ENCODE data around the gene DYNC2H1. TPM values are rescaled to one million over a fixed set of nuclear protein-coding genes. Genes with fewer than 3 reads are reported as not detected.

DYNC2H1 gene
- total RNA-seq, 1 donor from 2014 or later, result 7.9 TPM

- no peak for ATAC-seq
Observed at GRCh38 chr11:103476874-103477273, 367.6 kb downstream of the DYNC2H1 start.

GRCh38 chr11:103480421-103480820 is 371.2 kb downstream of the DYNC2H1 start:
- ATAC-seq, result no peak

GRCh38 chr11:103483996-103484395 is 374.8 kb downstream of the DYNC2H1 start:
- no peak for ATAC-seq

GRCh38 chr11:103484545-103484944 is 375.3 kb downstream of the DYNC2H1 start:
- no peak for ATAC-seq

- ATAC-seq, result no peak
Observed at GRCh38 chr11:103486604-103487003, 377.4 kb downstream of the DYNC2H1 start.

- ATAC-seq, result no peak
Observed at GRCh38 chr11:103487113-103487512, 377.9 kb downstream of the DYNC2H1 start.

- no peak for ATAC-seq
Observed at GRCh38 chr11:103488031-103488461, 378.8 kb downstream of the DYNC2H1 start.

- no peak for ATAC-seq
Observed at GRCh38 chr11:103488579-103488978, 379.4 kb downstream of the DYNC2H1 start.

- ATAC-seq, result peak; percentile 37
Observed at GRCh38 chr11:103491777-103492176, 382.6 kb downstream of the DYNC2H1 start.

- no peak for ATAC-seq
Observed at GRCh38 chr11:103494491-103494890, 385.3 kb downstream of the DYNC2H1 start.

- ATAC-seq, result no peak
Observed at GRCh38 chr11:103497268-103497667, 388.0 kb downstream of the DYNC2H1 start.

- peak; percentile 57 for ATAC-seq
Observed at GRCh38 chr11:103499710-103500340, 390.6 kb downstream of the DYNC2H1 start.

GRCh38 chr11:103515283-103515682 is 406.1 kb downstream of the DYNC2H1 start:
- no peak for ATAC-seq

- no peak for ATAC-seq
Observed at GRCh38 chr11:103520792-103521191, 411.6 kb downstream of the DYNC2H1 start.

GRCh38 chr11:103525069-103525468 is 415.8 kb downstream of the DYNC2H1 start:
- ATAC-seq, result no peak

- peak; percentile 41 for ATAC-seq
Observed at GRCh38 chr11:103528046-103528445, 418.8 kb downstream of the DYNC2H1 start.

GRCh38 chr11:103528596-103528995 is 419.4 kb downstream of the DYNC2H1 start:
- no peak for ATAC-seq

- ATAC-seq, result peak; percentile 65
Observed at GRCh38 chr11:103529181-103529684, 420.0 kb downstream of the DYNC2H1 start.

Other genes starting within 250 kb of the DYNC2H1 start
- gene MMP12, start 234.4 kb upstream of the DYNC2H1 start, total RNA-seq, result 0.16 TPM
- gene MMP13, start 153.7 kb upstream of the DYNC2H1 start, total RNA-seq, result not detected
- gene DCUN1D5, start 17.3 kb upstream of the DYNC2H1 start, total RNA-seq, result 31.4 TPM